Measurements from ENCODE around the gene MTNR1B.
A peak's percentile ranks its signal among the peaks of the same experiment; 100 is the strongest.

The MTNR1B gene

DNA sequence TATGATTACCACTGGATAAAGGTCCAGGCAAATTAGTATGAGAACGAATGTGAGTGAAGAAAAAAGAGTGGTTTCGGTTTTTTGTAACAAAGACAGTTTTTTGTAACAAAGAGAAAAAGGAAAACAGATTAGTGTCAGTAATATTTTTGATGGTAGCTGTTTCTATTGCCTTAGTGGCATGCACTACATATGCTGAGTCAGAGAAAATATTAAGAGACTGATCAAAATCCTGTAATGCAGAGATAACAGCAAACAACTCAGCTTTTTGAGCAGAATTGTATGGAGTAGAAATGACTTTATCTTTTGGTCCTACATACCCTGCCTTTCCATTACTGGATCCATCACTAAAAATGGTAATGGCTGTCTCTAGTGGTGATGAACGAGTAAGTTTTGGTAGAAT lies 22.7 kb upstream of the MTNR1B start:
- Histone ChIP-seq H3K36me3 (ENCODE audit: control insufficient read depth in 2 of 2, insufficient read depth in 1 of 2, low read length in 2 of 2) (no peaks in the 10 kb centered on the region), H3K4me3 (ENCODE audit: low read depth, low read length) (no peak overlapping the region), H3K4me1 (ENCODE audit: control insufficient read depth, insufficient read depth, low read length) (no peaks in the 10 kb centered on the region), H3K27ac (ENCODE audit: extremely low read depth, low read depth, low read length) (no peak overlapping the region), H3K9me3 (ENCODE audit: control insufficient read depth, insufficient read depth, low read depth, low read length) (no peaks in the 10 kb centered on the region)
- ChIA-PET CTCF (no interaction called here), POLR2A (no interaction called here)
- TF ChIP-seq ZFP41 (tag by site-specific recombination; IDR thresholded peaks at IDR 0.05; ENCODE audit: borderline replicate concordance) (no peak), ZNF214 (tag by site-specific recombination; IDR thresholded peaks at IDR 0.05; ENCODE audit: borderline replicate concordance) (no peak)

DNA sequence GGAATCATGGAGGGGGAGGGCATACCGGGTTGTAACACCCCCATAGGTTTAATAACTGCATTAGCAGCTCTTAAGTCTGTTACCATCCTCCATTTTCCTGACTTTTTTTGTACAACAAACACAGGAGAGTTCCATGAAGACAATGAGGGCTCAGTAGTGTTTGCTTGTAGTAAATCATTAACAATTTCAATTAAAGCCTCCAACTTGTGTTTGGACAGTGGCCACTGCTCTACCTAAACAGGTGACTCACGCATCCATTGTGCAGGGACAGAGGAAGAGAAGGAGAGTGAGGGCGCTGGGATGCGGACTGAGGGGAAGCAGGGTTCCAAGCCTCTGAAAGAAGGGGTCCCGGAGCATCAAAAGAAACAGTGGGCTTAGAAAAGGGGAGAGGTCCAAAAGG lies 21.3 kb upstream of the MTNR1B start:
- no peaks in the 10 kb centered on the region for H3K36me3 ChIP-seq (ENCODE audit: control insufficient read depth in 2 of 2, insufficient read depth in 1 of 2, low read length in 2 of 2)
- no peaks in the 10 kb centered on the region for H3K9me3 ChIP-seq (ENCODE audit: control insufficient read depth, insufficient read depth, low read depth, low read length)
- ChIA-PET CTCF (no interaction called here), POLR2A (no interaction called here)
- H3K4me1 ChIP-seq (ENCODE audit: control insufficient read depth, insufficient read depth, low read length): no peaks in the 10 kb centered on the region
- TF ChIP-seq GLI4 (tag by site-specific recombination; IDR thresholded peaks at IDR 0.05) (no peak), BCL11A (tag by site-specific recombination; IDR thresholded peaks at IDR 0.05; ENCODE audit: low read depth) (no peak), ZNF658 (tag by site-specific recombination; IDR thresholded peaks at IDR 0.05) (no peak), ZNF843 (tag by site-specific recombination; IDR thresholded peaks at IDR 0.05) (no peak), ZNF747 (tag by site-specific recombination; IDR thresholded peaks at IDR 0.05) (no peak), PRDM1 (tag by site-specific recombination; IDR thresholded peaks at IDR 0.05) (no peak), ZEB2 (tag by site-specific recombination; IDR thresholded peaks at IDR 0.05) (no peak)
- TF ChIP-seq, protein P1, sequence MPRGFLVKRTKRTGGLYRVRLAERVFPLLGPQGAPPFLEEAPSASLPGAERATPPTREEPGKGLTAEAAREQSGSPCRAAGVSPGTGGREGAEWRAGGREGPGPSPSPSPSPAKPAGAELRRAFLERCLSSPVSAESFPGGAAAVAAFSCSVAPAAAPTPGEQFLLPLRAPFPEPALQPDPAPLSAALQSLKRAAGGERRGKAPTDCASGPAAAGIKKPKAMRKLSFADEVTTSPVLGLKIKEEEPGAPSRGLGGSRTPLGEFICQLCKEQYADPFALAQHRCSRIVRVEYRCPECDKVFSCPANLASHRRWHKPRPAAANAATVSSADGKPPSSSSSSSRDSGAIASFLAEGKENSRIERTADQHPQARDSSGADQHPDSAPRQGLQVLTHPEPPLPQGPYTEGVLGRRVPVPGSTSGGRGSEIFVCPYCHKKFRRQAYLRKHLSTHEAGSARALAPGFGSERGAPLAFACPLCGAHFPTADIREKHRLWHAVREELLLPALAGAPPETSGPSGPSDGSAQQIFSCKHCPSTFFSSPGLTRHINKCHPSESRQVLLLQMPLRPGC (tag by site-specific recombination; IDR thresholded peaks at IDR 0.05): no peak
- TF ChIP-seq, protein P2, sequence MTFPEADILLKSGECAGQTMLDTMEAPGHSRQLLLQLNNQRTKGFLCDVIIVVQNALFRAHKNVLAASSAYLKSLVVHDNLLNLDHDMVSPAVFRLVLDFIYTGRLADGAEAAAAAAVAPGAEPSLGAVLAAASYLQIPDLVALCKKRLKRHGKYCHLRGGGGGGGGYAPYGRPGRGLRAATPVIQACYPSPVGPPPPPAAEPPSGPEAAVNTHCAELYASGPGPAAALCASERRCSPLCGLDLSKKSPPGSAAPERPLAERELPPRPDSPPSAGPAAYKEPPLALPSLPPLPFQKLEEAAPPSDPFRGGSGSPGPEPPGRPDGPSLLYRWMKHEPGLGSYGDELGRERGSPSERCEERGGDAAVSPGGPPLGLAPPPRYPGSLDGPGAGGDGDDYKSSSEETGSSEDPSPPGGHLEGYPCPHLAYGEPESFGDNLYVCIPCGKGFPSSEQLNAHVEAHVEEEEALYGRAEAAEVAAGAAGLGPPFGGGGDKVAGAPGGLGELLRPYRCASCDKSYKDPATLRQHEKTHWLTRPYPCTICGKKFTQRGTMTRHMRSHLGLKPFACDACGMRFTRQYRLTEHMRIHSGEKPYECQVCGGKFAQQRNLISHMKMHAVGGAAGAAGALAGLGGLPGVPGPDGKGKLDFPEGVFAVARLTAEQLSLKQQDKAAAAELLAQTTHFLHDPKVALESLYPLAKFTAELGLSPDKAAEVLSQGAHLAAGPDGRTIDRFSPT (tag by site-specific recombination; IDR thresholded peaks at IDR 0.05): no peak
- TF ChIP-seq, protein P3, sequence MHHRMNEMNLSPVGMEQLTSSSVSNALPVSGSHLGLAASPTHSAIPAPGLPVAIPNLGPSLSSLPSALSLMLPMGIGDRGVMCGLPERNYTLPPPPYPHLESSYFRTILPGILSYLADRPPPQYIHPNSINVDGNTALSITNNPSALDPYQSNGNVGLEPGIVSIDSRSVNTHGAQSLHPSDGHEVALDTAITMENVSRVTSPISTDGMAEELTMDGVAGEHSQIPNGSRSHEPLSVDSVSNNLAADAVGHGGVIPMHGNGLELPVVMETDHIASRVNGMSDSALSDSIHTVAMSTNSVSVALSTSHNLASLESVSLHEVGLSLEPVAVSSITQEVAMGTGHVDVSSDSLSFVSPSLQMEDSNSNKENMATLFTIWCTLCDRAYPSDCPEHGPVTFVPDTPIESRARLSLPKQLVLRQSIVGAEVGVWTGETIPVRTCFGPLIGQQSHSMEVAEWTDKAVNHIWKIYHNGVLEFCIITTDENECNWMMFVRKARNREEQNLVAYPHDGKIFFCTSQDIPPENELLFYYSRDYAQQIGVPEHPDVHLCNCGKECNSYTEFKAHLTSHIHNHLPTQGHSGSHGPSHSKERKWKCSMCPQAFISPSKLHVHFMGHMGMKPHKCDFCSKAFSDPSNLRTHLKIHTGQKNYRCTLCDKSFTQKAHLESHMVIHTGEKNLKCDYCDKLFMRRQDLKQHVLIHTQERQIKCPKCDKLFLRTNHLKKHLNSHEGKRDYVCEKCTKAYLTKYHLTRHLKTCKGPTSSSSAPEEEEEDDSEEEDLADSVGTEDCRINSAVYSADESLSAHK (tag by site-specific recombination; IDR thresholded peaks at IDR 0.05): no peak
- no peak overlapping the region for H3K4me3 ChIP-seq (ENCODE audit: low read depth, low read length)
- no peak overlapping the region for H3K27ac ChIP-seq (ENCODE audit: extremely low read depth, low read depth, low read length)

DNA sequence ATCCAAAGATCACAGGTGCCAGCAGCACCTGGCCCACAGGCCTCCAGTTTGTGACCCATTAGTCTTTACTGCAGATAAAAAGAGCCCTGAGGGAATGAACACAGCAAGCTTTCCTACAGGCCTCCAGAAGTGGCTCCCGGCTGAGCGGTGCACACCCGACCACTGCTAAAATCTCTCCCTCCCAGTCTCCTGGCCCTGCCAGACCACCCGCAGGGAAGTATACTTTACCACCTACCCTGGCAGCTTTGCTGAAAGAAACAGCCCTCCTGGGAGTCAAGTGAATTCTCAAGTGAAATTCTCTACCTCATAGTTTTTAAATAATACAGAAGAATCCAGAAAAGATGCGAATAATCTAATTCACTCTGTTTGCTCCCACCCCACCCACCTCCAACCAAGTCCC lies 15.4 kb upstream of the MTNR1B start:
- no peaks in the 10 kb centered on the region for H3K4me1 ChIP-seq (ENCODE audit: control insufficient read depth, insufficient read depth, low read length)
- ChIA-PET CTCF (no interaction called here), POLR2A (no interaction called here)
- no peaks in the 10 kb centered on the region for H3K9me3 ChIP-seq (ENCODE audit: control insufficient read depth, insufficient read depth, low read depth, low read length)
- TF ChIP-seq ZIC2 (tag by site-specific recombination; IDR thresholded peaks at IDR 0.05) (peak; percentile 85), ZNF423 (tag by site-specific recombination; IDR thresholded peaks at IDR 0.05) (no peak), ZFHX2 (tag by site-specific recombination; conservative IDR thresholded peaks at IDR 0.05) (no peak), GLIS1 (tag by site-specific recombination; IDR thresholded peaks at IDR 0.05) (peak; percentile 76)
- TF ChIP-seq, protein P1 (tag by site-specific recombination; IDR thresholded peaks at IDR 0.05): no peak
- H3K4me3 ChIP-seq (ENCODE audit: low read depth, low read length): no peak overlapping the region
- no peak overlapping the region for H3K27ac ChIP-seq (ENCODE audit: extremely low read depth, low read depth, low read length)
- no peaks in the 10 kb centered on the region for H3K36me3 ChIP-seq (ENCODE audit: control insufficient read depth in 2 of 2, insufficient read depth in 1 of 2, low read length in 2 of 2)
